ENCODE measurements around the gene FAH.

- TF ChIP-seq CTCF (IDR thresholded peaks at IDR 0.05; ENCODE audit: insufficient read depth, low read depth, low read length) (no peak), EZH2 (IDR thresholded peaks at IDR 0.05; ENCODE audit: insufficient read depth, low read length) (no peak)
These were observed 10.2 kb upstream of the FAH start for GRCh38 chr15:80142646-80143045.

All from astrocyte (in vitro differentiated cells and primary cell).